NCI-H82 (cell line): ENCODE results near the gene PPIE.

Source experiments
- DNase-seq: peaks from one replicate; lab custom pipeline; 2025; lab: John Stamatoyannopoulos, UW

PPIE gene

GRCh38 chr1:39805385-39805784, 66.7 kb downstream of the PPIE start:
- DNase-seq: no peak

- no peak for DNase-seq
Observed at GRCh38 chr1:39808784-39809517, 70.3 kb downstream of the PPIE start.

GRCh38 chr1:39812913-39813312, 74.2 kb downstream of the PPIE start:
- DNase-seq: no peak
